SIG-M5 (cell line): ENCODE data around the gene SRGAP2C.
"Not testable (repeated sequence)": the region's sequence is repeated elsewhere in the genome, so short reads cannot be mapped to it uniquely, and the experiment has no call there.

Experiments used
- DNase-seq: peaks from one replicate; lab custom pipeline; 2025; lab: John Stamatoyannopoulos, UW

SRGAP2C gene

GRCh38 chr1:121184290-121185127 is at the start of gene SRGAP2C, which contains the start of gene FAM72B:
Gene SRGAP2C (plus strand): TSS chr1:121184975. CDS start chr1:121187447, 2,472 bp downstream.
Gene FAM72B (minus strand): TSS chr1:121184340. CDS start chr1:121183489, 851 bp downstream.
- peak; percentile 96 for DNase-seq

- DNase-seq, result not testable (repeated sequence)
Measured at GRCh38 chr1:121140393-121140792, 44.4 kb upstream of the SRGAP2C start.

GRCh38 chr1:121148489-121149190 is 36.1 kb upstream of the SRGAP2C start:
- DNase-seq, result not testable (repeated sequence)

GRCh38 chr1:121151294-121151693 is 33.5 kb upstream of the SRGAP2C start:
- not testable (repeated sequence) for DNase-seq

- not testable (repeated sequence) for DNase-seq
Measured at GRCh38 chr1:121152788-121153187, 32.0 kb upstream of the SRGAP2C start.

- not testable (repeated sequence) for DNase-seq
Measured at GRCh38 chr1:121154811-121155210, 30.0 kb upstream of the SRGAP2C start.

- not testable (repeated sequence) for DNase-seq
Measured at GRCh38 chr1:121155671-121156358, 29.0 kb upstream of the SRGAP2C start.

GRCh38 chr1:121156958-121157603 is 27.7 kb upstream of the SRGAP2C start:
- DNase-seq, result not testable (repeated sequence)

GRCh38 chr1:121157609-121158008 is 27.2 kb upstream of the SRGAP2C start:
- not testable (repeated sequence) for DNase-seq

GRCh38 chr1:121160118-121160517 is 24.7 kb upstream of the SRGAP2C start:
- not testable (repeated sequence) for DNase-seq

GRCh38 chr1:121161199-121161901 is 23.4 kb upstream of the SRGAP2C start:
- DNase-seq, result not testable (repeated sequence)

GRCh38 chr1:121163850-121164757 is 20.7 kb upstream of the SRGAP2C start:
- DNase-seq, result not testable (repeated sequence)

- DNase-seq, result not testable (repeated sequence)
Measured at GRCh38 chr1:121165296-121165695, 19.5 kb upstream of the SRGAP2C start.

- not testable (repeated sequence) for DNase-seq
Measured at GRCh38 chr1:121167225-121167738, 17.5 kb upstream of the SRGAP2C start.

- not testable (repeated sequence) for DNase-seq
Measured at GRCh38 chr1:121168152-121168668, 16.6 kb upstream of the SRGAP2C start.

- DNase-seq, result not testable (repeated sequence)
Measured at GRCh38 chr1:121176649-121177048, 8.1 kb upstream of the SRGAP2C start.

- DNase-seq, result not testable (repeated sequence)
Measured at GRCh38 chr1:121178197-121178596, 6.6 kb upstream of the SRGAP2C start.

GRCh38 chr1:121183867-121184266 is 908 bp upstream of the SRGAP2C start:
- DNase-seq, result not testable (repeated sequence)

- not testable (repeated sequence) for DNase-seq
Measured at GRCh38 chr1:121185140-121185708, 449 bp downstream of the SRGAP2C start.
